Ectodermal cell (in vitro differentiated cells): ENCODE data around the gene EML1.

ENCODE experiments used
- H3K27ac ChIP-seq: 2 replicates; pipeline ENCODE4 v1.7.0; 2013; ENCODE audit warnings: mild to moderate bottlenecking, low read depth, low read length; ENCODE audit not compliant: insufficient read depth, poor library complexity, severe bottlenecking
- H3K27me3 ChIP-seq: 2 replicates; pipeline ENCODE4 v1.7.0; 2013; ENCODE audit warnings: mild to moderate bottlenecking, low read length; ENCODE audit not compliant: insufficient read depth, control insufficient read depth, poor library complexity, severe bottlenecking
- H3K36me3 ChIP-seq: one replicate; pipeline ENCODE4 v1.7.0; 2013; ENCODE audit warnings: low read length; ENCODE audit not compliant: control insufficient read depth, insufficient read depth
- H3K4me1 ChIP-seq: one replicate; pipeline ENCODE4 v1.7.0; 2013; ENCODE audit warnings: low read length; ENCODE audit not compliant: control insufficient read depth, insufficient read depth
- H3K4me3 ChIP-seq: 2 replicates; pipeline ENCODE4 v1.7.0; 2013; ENCODE audit warnings: low read depth, low read length, control low read depth; ENCODE audit not compliant: insufficient read depth
- H3K9me3 ChIP-seq: 2 replicates; pipeline ENCODE4 v1.7.0; 2013; ENCODE audit warnings: mild to moderate bottlenecking, low read length, moderate library complexity; ENCODE audit not compliant: control insufficient read depth
- WGBS, 2 experiments: methylation state at CpG; one replicate each; pipeline ENCODE4 v1.1.7; 2013; ENCODE audit warnings: missing lambda C conversion rate in 2 of 2; 5-methylcytosine and 5-hydroxymethylcytosine counted together

EML1 gene

DNA sequence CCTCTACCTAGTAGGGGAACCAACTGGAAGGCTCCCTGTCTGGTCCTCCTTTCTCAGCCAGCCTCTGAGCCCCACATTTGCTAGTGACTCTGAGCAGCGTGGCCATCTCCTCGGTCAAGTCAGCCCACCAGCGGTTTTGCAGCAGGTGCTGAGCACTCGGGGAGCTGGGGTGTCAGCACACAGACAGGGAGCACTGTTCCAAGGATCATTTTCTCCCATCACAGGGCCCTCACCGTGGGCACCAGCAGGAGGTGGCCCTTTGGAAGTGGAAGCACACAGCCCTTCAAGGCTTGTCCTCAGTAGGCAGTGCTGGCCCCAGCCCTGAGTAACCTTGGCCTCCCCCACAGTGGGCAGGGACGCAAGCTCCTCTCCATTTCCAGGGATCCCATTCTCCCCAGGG is 24.1 kb upstream of the EML1 start:
- H3K27ac ChIP-seq: no peak overlapping the region
- H3K36me3 ChIP-seq: no peaks in the 10 kb centered on the region
- H3K4me3 ChIP-seq: no peak overlapping the region
- 93 to 94% methylated on average over 6 of the region's 6 CpGs for WGBS, 2 experiments
- peaks cover 16% of the 10 kb centered on the region for H3K4me1 ChIP-seq
- H3K27me3 ChIP-seq: no peaks in the 10 kb centered on the region
- H3K9me3 ChIP-seq: no peaks in the 10 kb centered on the region

DNA sequence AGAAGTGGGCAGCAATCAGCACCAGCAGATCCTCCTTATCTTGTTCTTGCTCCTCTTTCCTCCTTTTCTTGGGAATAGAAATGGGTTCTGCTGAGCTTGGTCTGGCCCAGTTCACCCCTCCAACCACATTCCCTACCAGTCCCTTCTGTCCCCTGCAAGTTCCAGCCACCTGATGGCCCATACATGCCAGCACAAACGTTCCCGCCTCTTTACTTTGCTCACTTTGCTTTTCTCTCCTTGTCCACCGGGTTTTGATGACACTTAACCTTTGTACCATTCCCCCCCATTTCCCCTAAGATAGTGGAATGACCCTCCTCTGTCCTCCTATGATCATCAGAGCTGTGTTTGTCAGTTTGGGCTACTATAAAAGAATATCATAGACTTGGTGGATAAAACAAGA is 23.4 kb upstream of the EML1 start:
- WGBS, 2 experiments: 82 to 83% methylated on average over 3 of the region's 3 CpGs
- no peak overlapping the region for H3K4me3 ChIP-seq
- peaks cover 3% of the 10 kb centered on the region for H3K27me3 ChIP-seq
- peaks cover 23% of the 10 kb centered on the region for H3K4me1 ChIP-seq
- H3K9me3 ChIP-seq: no peaks in the 10 kb centered on the region
- H3K27ac ChIP-seq: no peak overlapping the region
- H3K36me3 ChIP-seq: no peaks in the 10 kb centered on the region

DNA sequence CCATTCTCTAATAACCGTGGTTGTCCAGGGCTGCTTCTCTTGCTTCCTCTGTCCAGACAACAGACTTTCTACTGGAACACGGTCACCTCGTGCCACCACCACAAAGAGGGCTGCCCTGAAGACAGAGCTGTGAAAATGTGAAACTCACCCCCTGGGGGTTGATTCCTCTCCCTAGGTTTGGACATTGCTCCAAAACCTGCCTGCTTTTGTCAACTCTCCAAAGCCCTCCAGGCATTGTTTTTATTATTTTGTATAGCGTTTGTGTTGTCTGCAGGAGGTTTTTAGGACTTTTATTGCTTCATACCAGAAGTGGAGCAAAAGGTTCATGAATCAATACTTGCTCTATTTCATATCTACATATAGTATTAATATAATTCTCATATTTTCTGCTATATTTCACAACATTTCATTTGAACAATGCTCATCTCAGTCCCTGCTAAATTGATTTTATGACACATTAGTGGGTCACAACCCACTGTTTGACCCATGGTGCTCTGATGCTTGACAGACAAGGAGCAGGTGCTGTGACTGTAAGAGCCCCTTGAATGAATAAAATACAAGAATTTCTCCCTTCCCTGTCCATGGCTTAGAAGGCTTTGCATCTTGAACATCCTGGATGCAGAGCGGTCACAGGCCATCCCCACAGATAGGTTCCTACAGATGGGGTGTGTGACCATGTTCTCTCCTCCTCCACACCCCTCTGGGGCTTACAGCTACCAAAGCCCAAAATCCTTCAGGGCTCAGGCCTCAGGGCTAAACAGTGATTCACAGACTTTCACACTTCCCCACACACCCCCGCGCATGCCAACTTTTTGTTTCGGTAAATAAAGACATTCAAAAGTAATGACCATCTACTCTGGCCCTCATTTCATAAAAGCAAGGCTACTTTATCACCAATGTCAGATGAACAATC is 20.6 kb upstream of the EML1 start:
- Histone ChIP-seq H3K27ac (no peak overlapping the region), H3K27me3 (peaks cover 3% of the 10 kb centered on the region), H3K36me3 (no peaks in the 10 kb centered on the region), H3K9me3 (no peaks in the 10 kb centered on the region), H3K4me3 (no peak overlapping the region), H3K4me1 (peaks cover 25% of the 10 kb centered on the region)
- WGBS, 2 experiments: 80 to 87% methylated on average over 7 to 8 of the region's 8 CpGs

DNA sequence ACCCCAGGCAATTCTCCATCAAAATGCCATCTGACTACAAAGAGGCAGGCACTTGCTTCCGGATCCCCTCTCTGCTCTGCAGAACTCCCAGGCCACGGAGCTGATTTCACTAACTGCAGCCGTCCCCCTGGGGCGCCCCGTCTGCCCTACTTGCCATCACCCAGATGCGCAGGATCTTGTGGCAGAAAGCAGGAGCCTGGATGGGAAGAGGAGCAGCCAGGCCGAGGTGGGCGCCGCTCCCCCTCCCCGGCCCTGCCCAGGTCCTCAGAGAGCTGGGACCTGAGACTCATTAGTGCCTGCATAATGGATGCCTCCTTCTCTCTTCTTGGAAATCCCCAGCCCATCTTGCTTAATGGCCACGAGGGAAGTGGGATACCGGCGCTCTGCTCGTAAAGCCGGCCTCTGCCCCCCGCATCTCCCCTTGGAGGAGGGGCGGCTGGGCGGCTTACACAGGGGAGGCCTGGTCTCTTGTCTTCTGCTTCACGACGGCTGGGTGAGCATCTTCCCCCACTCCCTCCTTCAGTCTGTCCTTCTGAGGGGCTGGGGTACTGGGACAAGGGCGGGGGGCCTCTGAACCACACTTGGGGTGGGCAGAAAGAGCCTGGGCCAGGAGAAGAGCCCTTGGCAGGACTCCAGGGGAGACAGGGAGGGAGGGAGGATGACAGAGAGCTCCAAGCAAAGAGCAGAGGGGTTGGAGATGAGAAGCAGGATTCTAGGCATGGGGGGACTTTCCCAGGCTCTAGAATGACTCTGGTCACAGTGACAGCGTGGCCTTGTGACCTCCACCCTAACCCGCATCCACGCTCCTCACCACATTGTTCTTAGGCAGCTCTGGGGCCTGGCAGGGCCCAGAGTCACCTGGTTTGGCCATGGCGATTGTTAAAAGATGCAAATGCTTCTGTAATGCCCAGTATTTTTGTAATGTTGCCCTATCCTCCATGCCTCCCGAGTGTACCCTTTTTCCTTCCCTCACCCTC is 19.4 kb upstream of the EML1 start:
- Histone ChIP-seq H3K36me3 (no peaks in the 10 kb centered on the region), H3K27ac (no peak overlapping the region), H3K4me3 (no peak overlapping the region), H3K4me1 (peaks cover 25% of the 10 kb centered on the region), H3K27me3 (peaks cover 3% of the 10 kb centered on the region), H3K9me3 (peaks cover 2% of the 10 kb centered on the region)
- 57 to 58% methylated on average over 26 of the region's 26 CpGs for WGBS, 2 experiments

DNA sequence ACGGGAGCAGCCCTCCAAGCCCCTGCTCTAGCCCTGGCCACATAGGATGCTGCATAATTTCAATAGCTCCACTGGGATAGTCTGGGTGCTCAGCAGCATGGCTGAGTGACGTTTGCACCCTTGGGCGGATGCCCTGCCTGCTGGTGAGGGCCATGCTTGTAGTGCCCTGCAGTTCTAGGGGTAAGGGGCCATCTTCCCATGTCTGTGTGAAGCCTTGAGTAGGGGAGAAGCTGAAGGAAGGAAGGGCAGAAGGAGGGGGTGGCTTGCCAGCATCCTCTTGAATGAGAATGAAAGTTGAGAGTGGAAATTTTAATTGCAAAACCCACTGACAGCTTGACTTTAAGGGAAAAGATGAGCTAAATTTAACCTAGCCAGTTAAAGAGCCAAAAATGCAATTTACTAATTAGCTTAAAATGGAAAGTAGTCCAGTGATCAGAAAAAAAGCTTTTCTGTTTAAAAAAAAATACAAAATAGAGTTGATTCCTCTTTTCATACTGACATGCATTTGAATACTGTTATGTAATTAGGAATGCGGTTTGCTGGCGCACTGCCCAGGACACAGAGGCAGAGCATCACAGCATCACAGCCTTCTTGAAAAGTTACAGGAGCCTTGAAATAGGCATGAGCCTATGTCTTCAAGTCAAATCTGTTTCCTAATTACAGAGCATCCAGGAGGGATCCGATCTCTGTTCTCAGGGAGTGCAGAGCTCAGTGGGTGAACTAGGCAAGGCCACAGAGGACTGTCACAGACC is 18.5 kb upstream of the EML1 start:
- H3K4me3 ChIP-seq: no peak overlapping the region
- H3K9me3 ChIP-seq: peaks cover 3% of the 10 kb centered on the region
- H3K4me1 ChIP-seq: peaks cover 25% of the 10 kb centered on the region
- H3K36me3 ChIP-seq: no peaks in the 10 kb centered on the region
- WGBS, 2 experiments: 81 to 85% methylated on average over 6 of the region's 6 CpGs
- H3K27ac ChIP-seq: no peak overlapping the region
- peaks cover 3% of the 10 kb centered on the region for H3K27me3 ChIP-seq

GRCh38 chr14:99775351-99775750 is 17.9 kb upstream of the EML1 start:
- H3K27ac ChIP-seq: no peak overlapping the region
- WGBS, 2 experiments: 86 to 90% methylated on average over 9 of the region's 9 CpGs
- H3K36me3 ChIP-seq: no peaks in the 10 kb centered on the region
- peaks cover 3% of the 10 kb centered on the region for H3K9me3 ChIP-seq
- H3K4me1 ChIP-seq: peaks cover 25% of the 10 kb centered on the region
- H3K27me3 ChIP-seq: peaks cover 3% of the 10 kb centered on the region
- no peak overlapping the region for H3K4me3 ChIP-seq

GRCh38 chr14:99777951-99778350 is 15.3 kb upstream of the EML1 start:
- H3K27ac ChIP-seq: no peak overlapping the region
- no peak overlapping the region for H3K4me3 ChIP-seq
- peaks cover 20% of the 10 kb centered on the region for H3K4me1 ChIP-seq
- peaks cover 3% of the 10 kb centered on the region for H3K27me3 ChIP-seq
- H3K36me3 ChIP-seq: no peaks in the 10 kb centered on the region
- peaks cover 3% of the 10 kb centered on the region for H3K9me3 ChIP-seq
- 90 to 91% methylated on average over 2 of the region's 2 CpGs for WGBS, 2 experiments

DNA sequence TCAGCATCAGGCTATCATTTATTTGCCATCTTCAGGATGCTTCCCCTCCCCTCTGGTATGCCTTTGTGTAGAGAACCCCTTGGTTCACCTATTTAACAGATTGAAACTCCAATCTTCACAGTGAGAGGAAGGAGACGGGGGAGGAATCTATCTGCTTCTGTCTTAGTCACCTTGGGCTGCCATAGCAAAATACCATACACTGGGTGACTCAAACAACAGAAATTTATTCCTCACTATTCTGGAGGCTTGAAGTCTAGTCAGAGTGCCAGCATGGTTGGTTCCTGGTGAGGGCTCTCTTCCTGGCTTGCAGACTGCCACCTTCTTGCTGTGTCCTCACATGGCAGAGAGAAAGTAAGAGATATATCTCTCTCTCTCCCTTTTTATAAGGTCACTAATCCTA is 13.5 kb upstream of the EML1 start:
- Histone ChIP-seq H3K36me3 (no peaks in the 10 kb centered on the region), H3K4me1 (peaks cover 3% of the 10 kb centered on the region)
- 80 to 93% methylated on average over 1 of the region's 1 CpG for WGBS, 2 experiments

DNA sequence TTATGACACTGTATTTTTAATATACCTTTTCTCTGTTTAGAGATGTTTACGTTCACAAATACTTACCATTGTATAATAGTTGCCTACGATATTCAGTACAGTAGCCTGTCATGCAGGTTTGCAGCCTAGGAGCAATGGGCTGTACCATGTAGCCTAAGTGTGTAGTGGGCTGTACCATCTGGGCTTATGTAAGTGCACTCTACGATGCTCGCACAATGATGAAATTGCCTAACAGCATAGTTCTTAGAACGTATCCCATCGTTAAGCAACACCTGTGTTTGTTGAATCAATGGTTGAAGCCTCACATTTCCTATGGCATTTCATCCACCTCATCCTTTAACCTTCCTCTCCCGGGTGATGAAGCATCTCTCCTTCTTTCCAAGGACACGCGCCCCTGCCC is 12.5 kb upstream of the EML1 start:
- Histone ChIP-seq H3K4me1 (no peaks in the 10 kb centered on the region), H3K27me3 (no peaks in the 10 kb centered on the region), H3K36me3 (no peaks in the 10 kb centered on the region), H3K9me3 (peaks cover 3% of the 10 kb centered on the region), H3K4me3 (no peak overlapping the region), H3K27ac (no peak overlapping the region)
- 89 to 91% methylated on average over 9 of the region's 9 CpGs for WGBS, 2 experiments

More for the DNA sequence above, 13.5 kb upstream of the EML1 start:
- Histone ChIP-seq H3K27ac (no peak overlapping the region), H3K9me3 (peaks cover 3% of the 10 kb centered on the region), H3K27me3 (no peaks in the 10 kb centered on the region), H3K4me3 (no peak overlapping the region)
